SK-N-SH (cell line): Measurements from ENCODE around the gene C19orf33. TPM values are rescaled to one million over a fixed set of nuclear protein-coding genes. Genes with fewer than 3 reads are reported as not detected.
A peak's percentile ranks its signal among the peaks of the same experiment; 100 is the strongest.

ENCODE experiments used
- CTCF ChIA-PET: fragments of 300-600, 350-600 bp; formaldehyde crosslinking; extraction: SDS; loops from one replicate; lab custom pipeline; 2021; lab: Yijun Ruan, JAX
- POLR2A ChIA-PET: fragments of 350-600 bp; sonication (Branson Sonifier 250); formaldehyde crosslinking; extraction: SDS; loops from one replicate; lab custom pipeline; 2020; ENCODE audit warnings: antibody characterized with exemption, inconsistent platforms; lab: Yijun Ruan, JAX
- DNase-seq: peaks from one replicate; pipeline ENCODE4 v3.0.0; 2012
- H2AFZ ChIP-seq: fragments of 200-600 bp; sonication (generic); 2 replicates; pipeline ENCODE4 v1.8.1; 2016; ENCODE audit warnings: antibody characterized with exemption, mild to moderate bottlenecking, low read depth
- H3F3A ChIP-seq: fragments of 200-600 bp; sonication (generic); replicated peaks from 2 replicates; pipeline ENCODE3; 2016; ENCODE audit warnings: antibody characterized with exemption, mild to moderate bottlenecking; ENCODE audit not compliant: insufficient read depth
- H3K27ac ChIP-seq, 2 experiments: fragments of 200-500 bp in 1 of 2; fragments of 200-600 bp in 1 of 2; sonication (Bioruptor generic) in 1 of 2; sonication (generic), shearing (Covaris generic) in 1 of 2; 2 replicates each; pipeline versions ENCODE4 v1.5.1 to v1.6.1; 2014 to 2016; ENCODE audit warnings: low read depth in 2 of 2, inconsistent platforms in 1 of 2, low read length in 1 of 2, mild to moderate bottlenecking in 1 of 2, mixed read lengths in 1 of 2
- H3K27me3 ChIP-seq: fragments of 200-600 bp; sonication (generic), shearing (Covaris generic); 2 replicates; pipeline ENCODE4 v1.6.1; 2016; ENCODE audit warnings: mixed run types; ENCODE audit not compliant: insufficient read depth
- H3K36me3 ChIP-seq, 2 experiments: fragments of 200-500 bp in 1 of 2; fragments of 200-600 bp in 1 of 2; sonication (Bioruptor generic) in 1 of 2; sonication (generic) in 1 of 2; replicated peaks in 1 of 2; 2 replicates each; pipeline versions ENCODE3 to v1.5.1; 2014 to 2016; ENCODE audit warnings: low read length in 1 of 2, mild to moderate bottlenecking in 1 of 2; ENCODE audit not compliant: insufficient read depth in 2 of 2, control insufficient read depth in 1 of 2
- H3K4me1 ChIP-seq, 2 experiments: fragments of 200-500 bp in 1 of 2; fragments of 200-600 bp in 1 of 2; sonication (Bioruptor generic) in 1 of 2; sonication (generic), shearing (Covaris generic) in 1 of 2; 2 replicates each; pipeline versions ENCODE4 v1.5.1 to v1.6.1; 2014 to 2016; ENCODE audit warnings: low read depth in 1 of 2, low read length in 1 of 2, mixed run types in 1 of 2; ENCODE audit not compliant: insufficient read depth in 2 of 2, control insufficient read depth in 1 of 2
- H3K4me2 ChIP-seq: fragments of 200-600 bp; sonication (generic), shearing (Covaris generic); 2 replicates; pipeline ENCODE4 v1.6.1; 2017; ENCODE audit warnings: mixed run types
- H3K4me3 ChIP-seq, 2 experiments: fragments of 200-500 bp in 1 of 2; fragments of 200-600 bp in 1 of 2; sonication (Bioruptor generic) in 1 of 2; sonication (generic), shearing (Covaris generic) in 1 of 2; 2 replicates each; pipeline versions ENCODE4 v1.5.1 to v1.8.1; 2014 to 2016; ENCODE audit warnings: low read depth in 2 of 2, inconsistent platforms in 1 of 2, low read length in 1 of 2, mild to moderate bottlenecking in 1 of 2, mixed read lengths in 1 of 2, moderate library complexity in 1 of 2
- H3K79me2 ChIP-seq: fragments of 200-600 bp; sonication (generic); 2 replicates; pipeline ENCODE4 v1.8.1; 2017; ENCODE audit warnings: mild to moderate bottlenecking; ENCODE audit not compliant: insufficient read depth
- H3K9ac ChIP-seq: fragments of 200-600 bp; sonication (generic); 2 replicates; pipeline ENCODE4 v1.6.1; 2017; ENCODE audit warnings: mixed run types
- H3K9me2 ChIP-seq: fragments of 200-600 bp; sonication (generic); 2 replicates; pipeline ENCODE4 v1.6.1; 2017; ENCODE audit warnings: mixed run types
- H3K9me3 ChIP-seq: fragments of 200-600 bp; sonication (generic); 2 replicates; pipeline ENCODE4 v1.6.1; 2017; ENCODE audit warnings: mixed run types, mild to moderate bottlenecking, moderate library complexity
- H4K20me1 ChIP-seq: fragments of 200-600 bp; sonication (generic); 2 replicates; pipeline ENCODE4 v1.6.1; 2017; ENCODE audit warnings: mild to moderate bottlenecking, mixed run types; ENCODE audit not compliant: insufficient read depth
- CHD2 ChIP-seq: fragments of 150-350 bp; IDR thresholded peaks from 2 replicates; pipeline ENCODE4 v1.6.1; 2018; ENCODE audit warnings: low read length; ENCODE audit not compliant: partially characterized antibody
- ELF1 ChIP-seq: IDR thresholded peaks from 2 replicates; pipeline ENCODE4 v1.4.0; 2012
- EP300 ChIP-seq, 2 experiments: IDR thresholded peaks; 2 replicates each; pipeline versions ENCODE4 v1.4.0 to v1.6.1; 2012; ENCODE audit warnings: borderline replicate concordance in 1 of 2, low read depth in 1 of 2, low read length in 1 of 2
- EZH2phosphoT487 ChIP-seq: fragments of 200-600 bp; sonication (generic); IDR thresholded peaks from 2 replicates; pipeline ENCODE4 v1.6.1; 2017; ENCODE audit warnings: low read depth, mixed run types, mild to moderate bottlenecking, antibody characterized with exemption, moderate library complexity, borderline replicate concordance
- FOSL2 ChIP-seq: IDR thresholded peaks from 2 replicates; pipeline ENCODE4 v1.4.0; 2012; ENCODE audit warnings: low read depth, mild to moderate bottlenecking, moderate library complexity, borderline replicate concordance
- FOXJ3 ChIP-seq: sonication (generic); formaldehyde crosslinking; IDR thresholded peaks from 2 replicates; pipeline ENCODE4 v1.5.1; 2020; ENCODE audit warnings: mild to moderate bottlenecking, missing genetic modification reagents
- GATA2 ChIP-seq: sonication (generic); formaldehyde crosslinking; IDR thresholded peaks from 2 replicates; pipeline ENCODE4 v1.5.0; 2020; ENCODE audit warnings: mild to moderate bottlenecking, missing genetic modification reagents
- JUND ChIP-seq: IDR thresholded peaks from 2 replicates; pipeline ENCODE4 v1.4.0; 2012
- MXI1 ChIP-seq: IDR thresholded peaks from 2 replicates; pipeline ENCODE4 v1.6.1; 2012; ENCODE audit warnings: mild to moderate bottlenecking, low read depth, low read length, improper control_type of control experiment
- NFIC ChIP-seq: IDR thresholded peaks from 2 replicates; pipeline ENCODE4 v1.4.0; 2012; ENCODE audit warnings: borderline replicate concordance
- POLR2AphosphoS5 ChIP-seq: IDR thresholded peaks from 2 replicates; pipeline ENCODE4 v1.6.1; 2012; ENCODE audit warnings: low read depth, low read length
- RFX5 ChIP-seq: IDR thresholded peaks from 2 replicates; pipeline ENCODE4 v1.6.1; 2012; ENCODE audit warnings: mild to moderate bottlenecking, improper control_type of control experiment, low read length
- TCF12 ChIP-seq: IDR thresholded peaks from 2 replicates; pipeline ENCODE4 v1.4.0; 2012
- ZBTB33 ChIP-seq: IDR thresholded peaks from 2 replicates; pipeline ENCODE4 v1.4.0; 2012; ENCODE audit warnings: low read depth, borderline replicate concordance
- WGBS: methylation state at CpG from one replicate; pipeline ENCODE4 v1.1.6; 2017; ENCODE audit warnings: low lambda C conversion rate; 5-methylcytosine and 5-hydroxymethylcytosine counted together
- polyA plus RNA-seq, 3 experiments: library from polyadenylated mRNA; depleted of rRNA; stranded (reverse); fragments of >200 nt; gene quantifications; 2 replicates each; pipeline ENCODE4 v1.2.3, GENCODE V29; 2012
- TF ChIP-seq, protein P1 (sequence below): fragments of 200-600 bp; sonication (generic); IDR thresholded peaks from 2 replicates; pipeline ENCODE4 v1.6.1; 2017; ENCODE audit warnings: antibody characterized with exemption, mild to moderate bottlenecking, moderate library complexity
- TF ChIP-seq, protein P2 (sequence below): fragments of 150-350 bp; IDR thresholded peaks from 2 replicates; pipeline ENCODE4 v1.6.1; 2017; ENCODE audit warnings: antibody characterized with exemption, low read length, low read depth, borderline replicate concordance
- TF ChIP-seq, protein P3 (sequence below): IDR thresholded peaks from 2 replicates; pipeline ENCODE4 v1.4.0; 2012; ENCODE audit warnings: low read depth
- TF ChIP-seq, protein P4 (sequence below): IDR thresholded peaks from 2 replicates; pipeline ENCODE4; 2012

Gene C19orf33
- polyA plus RNA-seq, 1 of the 3 experiments (the other 2 are of a cell fraction): not detected

GRCh38 chr19:38310986-38311385, 6.9 kb downstream of the C19orf33 start:
- CTCF ChIA-PET: interaction anchor here (0.6 to 1.1 kb wide), 3 partner anchors 24 to 280 kb away, joined by 3 to 5 read pairs (median 3); partner anchors contain the start of gene CATSPERG
- H3K4me1 ChIP-seq: peaks cover 0 to 2% of the 10 kb centered on the region in 2 experiments; a peak in 1 of 4 replicates
- TF ChIP-seq, protein P1, sequence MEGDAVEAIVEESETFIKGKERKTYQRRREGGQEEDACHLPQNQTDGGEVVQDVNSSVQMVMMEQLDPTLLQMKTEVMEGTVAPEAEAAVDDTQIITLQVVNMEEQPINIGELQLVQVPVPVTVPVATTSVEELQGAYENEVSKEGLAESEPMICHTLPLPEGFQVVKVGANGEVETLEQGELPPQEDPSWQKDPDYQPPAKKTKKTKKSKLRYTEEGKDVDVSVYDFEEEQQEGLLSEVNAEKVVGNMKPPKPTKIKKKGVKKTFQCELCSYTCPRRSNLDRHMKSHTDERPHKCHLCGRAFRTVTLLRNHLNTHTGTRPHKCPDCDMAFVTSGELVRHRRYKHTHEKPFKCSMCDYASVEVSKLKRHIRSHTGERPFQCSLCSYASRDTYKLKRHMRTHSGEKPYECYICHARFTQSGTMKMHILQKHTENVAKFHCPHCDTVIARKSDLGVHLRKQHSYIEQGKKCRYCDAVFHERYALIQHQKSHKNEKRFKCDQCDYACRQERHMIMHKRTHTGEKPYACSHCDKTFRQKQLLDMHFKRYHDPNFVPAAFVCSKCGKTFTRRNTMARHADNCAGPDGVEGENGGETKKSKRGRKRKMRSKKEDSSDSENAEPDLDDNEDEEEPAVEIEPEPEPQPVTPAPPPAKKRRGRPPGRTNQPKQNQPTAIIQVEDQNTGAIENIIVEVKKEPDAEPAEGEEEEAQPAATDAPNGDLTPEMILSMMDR: no peak
- no peak for TF ChIP-seq NFIC
- no peak for TF ChIP-seq FOXJ3 (CRISPR knock-in tag)
- no peak for TF ChIP-seq JUND
- TF ChIP-seq ZBTB33: no peak
- TF ChIP-seq GATA2 (CRISPR knock-in tag): no peak
- H3K9me2 ChIP-seq: no peaks in the 10 kb centered on the region
- peaks cover 43% of the 10 kb centered on the region for H3K79me2 ChIP-seq
- H3K36me3 ChIP-seq: peaks cover 0 to 6% of the 10 kb centered on the region in 2 experiments
- no peaks in the 10 kb centered on the region for H3K27me3 ChIP-seq
- H3F3A ChIP-seq: no peaks in the 10 kb centered on the region
- H3K9me3 ChIP-seq: no peaks in the 10 kb centered on the region
- POLR2A ChIA-PET: no interaction called here
- no peak overlapping the region for H3K27ac ChIP-seq
- DNase-seq: no peak
- H4K20me1 ChIP-seq: no peaks in the 10 kb centered on the region
- no peak overlapping the region for H3K4me3 ChIP-seq
- no peak overlapping the region for H3K4me2 ChIP-seq
- 98% methylated on average over 6 of the region's 6 CpGs for WGBS
- no peak overlapping the region for H3K9ac ChIP-seq
- H2AFZ ChIP-seq: no peak overlapping the region

- peak within 1 kb of the TSS; percentile 90 for H3K4me2 ChIP-seq
- H3K79me2 ChIP-seq: peaks cover 39% of the 10 kb centered on the region
- H3F3A ChIP-seq: no peaks in the 10 kb centered on the region
- H3K27ac ChIP-seq: peak within 1 kb of the TSS; percentile 56 to 63
- no peaks in the 10 kb centered on the region for H4K20me1 ChIP-seq
- peak within 1 kb of the TSS; percentile 74 for H3K9ac ChIP-seq
- H3K9me3 ChIP-seq: no peaks in the 10 kb centered on the region
- WGBS: 2% methylated on average over 27 of the region's 64 CpGs
- H3K9me2 ChIP-seq: no peaks in the 10 kb centered on the region
- ChIA-PET CTCF (interaction anchor here (1.0 to 1.2 kb wide), 2 partner anchors 19 to 418 kb away, joined by 3 to 4 read pairs; no protein-coding TSS in a partner anchor), POLR2A (no interaction called here)
- no peaks in the 10 kb centered on the region for H3K36me3 ChIP-seq
- peak within 1 kb of the TSS; percentile 69 to 73 for H3K4me3 ChIP-seq
- 0 out of 2 replicates have a peak, but pooled peaks cover 15% of the 10 kb centered on the region for H3K27me3 ChIP-seq
- DNase-seq: peak; percentile 99
- H2AFZ ChIP-seq: peak within 1 kb of the TSS; percentile 94
- peaks cover 0 to 16% of the 10 kb centered on the region in 2 experiments; a peak in 1 of 4 replicates for H3K4me1 ChIP-seq
- TF ChIP-seq JUND: no peak
- TF ChIP-seq EZH2phosphoT487: no peak
- TF ChIP-seq, protein P2, sequence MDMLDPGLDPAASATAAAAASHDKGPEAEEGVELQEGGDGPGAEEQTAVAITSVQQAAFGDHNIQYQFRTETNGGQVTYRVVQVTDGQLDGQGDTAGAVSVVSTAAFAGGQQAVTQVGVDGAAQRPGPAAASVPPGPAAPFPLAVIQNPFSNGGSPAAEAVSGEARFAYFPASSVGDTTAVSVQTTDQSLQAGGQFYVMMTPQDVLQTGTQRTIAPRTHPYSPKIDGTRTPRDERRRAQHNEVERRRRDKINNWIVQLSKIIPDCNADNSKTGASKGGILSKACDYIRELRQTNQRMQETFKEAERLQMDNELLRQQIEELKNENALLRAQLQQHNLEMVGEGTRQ: no peak
- TF ChIP-seq, protein P3, sequence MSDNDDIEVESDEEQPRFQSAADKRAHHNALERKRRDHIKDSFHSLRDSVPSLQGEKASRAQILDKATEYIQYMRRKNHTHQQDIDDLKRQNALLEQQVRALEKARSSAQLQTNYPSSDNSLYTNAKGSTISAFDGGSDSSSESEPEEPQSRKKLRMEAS: 0 out of 2 replicates have a peak, but pooled peaks have one; percentile 50
- no peak for TF ChIP-seq ELF1
- TF ChIP-seq MXI1: peak; percentile 50; the same call in 1 of the 2 replicates
- TF ChIP-seq RFX5: peak; percentile 13; the same call in 1 of the 2 replicates
- peak; percentile 21; the same call in 1 of the 2 replicates for TF ChIP-seq POLR2AphosphoS5
- TF ChIP-seq, protein P4, sequence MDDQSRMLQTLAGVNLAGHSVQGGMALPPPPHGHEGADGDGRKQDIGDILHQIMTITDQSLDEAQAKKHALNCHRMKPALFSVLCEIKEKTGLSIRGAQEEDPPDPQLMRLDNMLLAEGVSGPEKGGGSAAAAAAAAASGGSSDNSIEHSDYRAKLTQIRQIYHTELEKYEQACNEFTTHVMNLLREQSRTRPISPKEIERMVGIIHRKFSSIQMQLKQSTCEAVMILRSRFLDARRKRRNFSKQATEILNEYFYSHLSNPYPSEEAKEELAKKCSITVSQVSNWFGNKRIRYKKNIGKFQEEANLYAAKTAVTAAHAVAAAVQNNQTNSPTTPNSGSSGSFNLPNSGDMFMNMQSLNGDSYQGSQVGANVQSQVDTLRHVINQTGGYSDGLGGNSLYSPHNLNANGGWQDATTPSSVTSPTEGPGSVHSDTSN: peak; percentile 89
- no peak for TF ChIP-seq TCF12
- no peak for TF ChIP-seq FOSL2
- no peak; a peak in 1 of 4 replicates for TF ChIP-seq EP300 (IDR thresholded peaks at IDR 0.05; ENCODE audit: borderline replicate concordance in 1 of 2, low read depth in 1 of 2, low read length in 1 of 2)
- no peak for TF ChIP-seq FOXJ3 (CRISPR knock-in tag)
- no peak for TF ChIP-seq CHD2
- TF ChIP-seq NFIC: no peak
Observed at GRCh38 chr19:38315657-38316476, 11.8 kb downstream of the C19orf33 start, which contains the start of gene YIF1B. Gene YIF1B (minus strand): TSS chr19:38315947. CDS start chr19:38315917, 30 bp downstream.
